OCI-LY7 (cell line): ENCODE results near the gene ADCY9. TPM values are rescaled to one million over a fixed set of nuclear protein-coding genes. Genes with fewer than 3 reads are reported as not detected.

Experiments
- BruUV-seq: library from RNA; stranded (reverse); fragments of 400-500 nt; replicated peaks from 2 replicates; lab custom pipeline; 2021; lab: Mats Ljungman, UMichigan
- CTCF ChIA-PET: fragments of 300-600 bp; sonication (Branson Sonifier 250); formaldehyde crosslinking; loops from one replicate; lab custom pipeline; 2022; ENCODE audit warnings: antibody characterized with exemption; ENCODE audit not compliant: unreplicated experiment; lab: Charles Lee
- POLR2A ChIA-PET: fragments of 300-600 bp; sonication (Branson Sonifier 250); formaldehyde crosslinking; loops from one replicate; lab custom pipeline; 2022; ENCODE audit warnings: antibody characterized with exemption; lab: Charles Lee
- DNase-seq: peaks from one replicate; pipeline ENCODE4 v3.0.0-alpha.2; 2015; ENCODE audit warnings: low spot score
- H2AFZ ChIP-seq: fragments of 200-600 bp; sonication (generic), shearing (Covaris generic); 2 replicates; pipeline ENCODE4 v1.6.1; 2014; ENCODE audit warnings: mild to moderate bottlenecking, antibody characterized with exemption, low read length, moderate library complexity
- H3K27ac ChIP-seq: fragments of 200-600 bp; sonication (generic); 2 replicates; pipeline ENCODE4 v1.5.1; 2014; ENCODE audit warnings: mixed run types, low read depth, mild to moderate bottlenecking, moderate library complexity, low read length, inconsistent platforms; ENCODE audit not compliant: poor library complexity, severe bottlenecking
- H3K36me3 ChIP-seq: fragments of 200-600 bp; sonication (generic); 2 replicates; pipeline ENCODE4 v1.6.1; 2014; ENCODE audit warnings: mild to moderate bottlenecking, antibody characterized with exemption, low read length, moderate library complexity, mixed read lengths; ENCODE audit not compliant: insufficient read depth
- H3K4me1 ChIP-seq: fragments of 200-600 bp; sonication (generic); 2 replicates; pipeline ENCODE4 v1.5.1; 2014; ENCODE audit warnings: mild to moderate bottlenecking, low read length; ENCODE audit not compliant: insufficient read depth, poor library complexity, severe bottlenecking
- H3K4me2 ChIP-seq: fragments of 200-600 bp; sonication (generic); 2 replicates; pipeline ENCODE4 v1.6.1; 2014; ENCODE audit warnings: mild to moderate bottlenecking, low read length
- H3K4me3 ChIP-seq: fragments of 200-600 bp; sonication (generic); 2 replicates; pipeline ENCODE4 v1.5.1; 2014; ENCODE audit warnings: mild to moderate bottlenecking, low read depth, low read length; ENCODE audit not compliant: poor library complexity, severe bottlenecking
- H3K79me2 ChIP-seq: fragments of 200-600 bp; sonication (generic); 2 replicates; pipeline ENCODE4 v1.6.1; 2016; ENCODE audit warnings: low read depth, mild to moderate bottlenecking, low read length, moderate library complexity, mixed read lengths; ENCODE audit not compliant: insufficient read depth
- H3K9me2 ChIP-seq: fragments of 200-600 bp; sonication (generic); 2 replicates; pipeline ENCODE4 v1.6.1; 2016; ENCODE audit warnings: mild to moderate bottlenecking, low read length, mixed read lengths; ENCODE audit not compliant: insufficient read depth
- H3K9me3 ChIP-seq: fragments of 200-600 bp; sonication (generic); 2 replicates; pipeline ENCODE4 v1.6.1; 2014; ENCODE audit warnings: mild to moderate bottlenecking, mixed run types, low read length, mixed read lengths
- H4K20me1 ChIP-seq: fragments of 200-600 bp; sonication (generic); 2 replicates; pipeline ENCODE4 v1.6.1; 2014; ENCODE audit warnings: mild to moderate bottlenecking, antibody characterized with exemption, low read length, moderate library complexity, mixed read lengths; ENCODE audit not compliant: insufficient read depth
- EZH2phosphoT487 ChIP-seq: fragments of 200-600 bp; sonication (generic); IDR thresholded peaks from 2 replicates; pipeline ENCODE4 v1.6.1; 2018; ENCODE audit warnings: low read depth, borderline replicate concordance, mild to moderate bottlenecking, mixed run types, antibody characterized with exemption, low read length, moderate library complexity, mixed read lengths
- intact Hi-C: fragments of 100-400 bp; cut with micrococcal nuclease; formaldehyde crosslinking; loops from one replicate; pipeline ENCODE4 v1.10.0; 2022; ENCODE audit not compliant: unreplicated experiment
- total RNA-seq, 2 experiments: library from RNA; depleted of rRNA in 1 of 2; stranded (reverse); fragments of >200 nt in 1 of 2; shearing (Covaris generic) in 1 of 2; gene quantifications; 2 replicates each; pipeline ENCODE4 v1.2.3, GENCODE V29; 2014 to 2022
- TF ChIP-seq, protein P1 (sequence below): fragments of 200-600 bp; sonication (generic); conservative IDR thresholded peaks from 2 replicates; pipeline ENCODE4 v1.5.1; 2014; ENCODE audit warnings: mild to moderate bottlenecking, antibody characterized with exemption, low read length, moderate library complexity, mixed read lengths

The ADCY9 gene
- total RNA-seq, 2 experiments from 2014 or later, result 0.22 to 0.34 TPM

DNA sequence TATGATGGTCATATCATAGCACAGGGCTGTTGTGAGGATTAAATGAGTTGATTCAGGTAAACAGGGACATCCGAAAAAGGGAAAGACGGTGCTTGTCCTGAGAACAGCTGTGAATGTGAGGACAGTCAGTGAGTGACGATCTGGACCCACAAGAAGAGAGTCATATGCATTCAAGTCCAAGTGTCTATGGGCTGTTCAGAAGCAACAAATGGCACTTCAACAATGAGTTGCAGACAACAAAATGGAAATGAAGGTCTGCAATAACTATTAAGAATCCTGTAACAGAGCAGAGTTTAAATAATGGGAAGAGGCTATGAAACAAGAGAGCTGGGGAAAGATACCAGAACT is 100.3 kb downstream of the ADCY9 start:
- H3K4me2 ChIP-seq, result no peak overlapping the region
- POLR2A ChIA-PET, result interaction anchor here (0.7 kb wide), 1 partner anchor 59 kb away, joined by 4 read pairs; no protein-coding TSS in a partner anchor
- H3K9me2 ChIP-seq, result no peaks in the 10 kb centered on the region
- TF ChIP-seq, protein P1, sequence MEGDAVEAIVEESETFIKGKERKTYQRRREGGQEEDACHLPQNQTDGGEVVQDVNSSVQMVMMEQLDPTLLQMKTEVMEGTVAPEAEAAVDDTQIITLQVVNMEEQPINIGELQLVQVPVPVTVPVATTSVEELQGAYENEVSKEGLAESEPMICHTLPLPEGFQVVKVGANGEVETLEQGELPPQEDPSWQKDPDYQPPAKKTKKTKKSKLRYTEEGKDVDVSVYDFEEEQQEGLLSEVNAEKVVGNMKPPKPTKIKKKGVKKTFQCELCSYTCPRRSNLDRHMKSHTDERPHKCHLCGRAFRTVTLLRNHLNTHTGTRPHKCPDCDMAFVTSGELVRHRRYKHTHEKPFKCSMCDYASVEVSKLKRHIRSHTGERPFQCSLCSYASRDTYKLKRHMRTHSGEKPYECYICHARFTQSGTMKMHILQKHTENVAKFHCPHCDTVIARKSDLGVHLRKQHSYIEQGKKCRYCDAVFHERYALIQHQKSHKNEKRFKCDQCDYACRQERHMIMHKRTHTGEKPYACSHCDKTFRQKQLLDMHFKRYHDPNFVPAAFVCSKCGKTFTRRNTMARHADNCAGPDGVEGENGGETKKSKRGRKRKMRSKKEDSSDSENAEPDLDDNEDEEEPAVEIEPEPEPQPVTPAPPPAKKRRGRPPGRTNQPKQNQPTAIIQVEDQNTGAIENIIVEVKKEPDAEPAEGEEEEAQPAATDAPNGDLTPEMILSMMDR, result no peak
- TF ChIP-seq EZH2phosphoT487, result no peak
- DNase-seq, result no peak
- no peaks in the 10 kb centered on the region for H3K79me2 ChIP-seq
- H3K9me3 ChIP-seq, result no peaks in the 10 kb centered on the region
- H2AFZ ChIP-seq, result no peak overlapping the region
- H3K27ac ChIP-seq, result no peak overlapping the region
- no peak overlapping the region for H3K4me3 ChIP-seq
- no TSS peak for BruUV-seq
- H3K36me3 ChIP-seq, result no peaks in the 10 kb centered on the region
- intact Hi-C loops, result no loop called here
- no peaks in the 10 kb centered on the region for H3K4me1 ChIP-seq
- H4K20me1 ChIP-seq, result no peaks in the 10 kb centered on the region
- CTCF ChIA-PET, result no interaction called here

DNA sequence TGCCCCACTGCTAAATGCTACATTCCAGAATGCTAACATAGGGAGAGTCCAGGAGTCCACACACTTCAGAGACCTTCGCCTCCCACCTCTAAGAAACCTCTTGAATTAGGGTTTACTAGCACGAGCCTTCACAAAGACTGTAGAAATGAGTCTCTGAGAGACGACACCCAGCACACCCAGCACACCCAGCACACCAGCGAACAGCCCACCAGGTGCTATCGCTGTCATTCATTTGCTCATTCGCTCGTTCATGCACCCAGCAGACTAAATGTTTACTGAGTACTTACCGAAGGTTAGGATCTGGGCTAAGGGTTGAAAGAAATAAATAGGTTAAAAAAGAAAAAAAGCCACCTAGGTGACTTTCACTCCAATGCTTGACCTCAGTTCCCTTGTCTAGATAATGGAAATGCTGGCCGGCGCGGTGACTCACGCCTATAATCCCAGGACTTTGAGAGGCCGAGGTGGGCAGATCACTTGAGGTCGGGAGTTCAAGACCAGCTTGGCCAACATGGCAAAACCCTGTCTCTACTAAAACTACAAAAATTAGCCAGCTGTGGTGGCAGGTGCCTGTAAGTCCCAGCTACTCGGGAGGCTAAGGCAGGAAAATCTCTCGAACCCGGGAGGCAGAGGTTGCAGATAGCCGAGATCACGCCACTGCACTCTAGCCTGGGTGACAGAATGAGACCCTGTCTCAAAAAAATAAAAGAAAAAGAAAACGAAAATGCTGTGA is 100.8 kb downstream of the ADCY9 start:
- Histone ChIP-seq H3K9me3 (no peaks in the 10 kb centered on the region), H3K9me2 (no peaks in the 10 kb centered on the region), H3K27ac (no peak overlapping the region), H3K4me2 (no peak overlapping the region), H3K79me2 (no peaks in the 10 kb centered on the region), H3K36me3 (no peaks in the 10 kb centered on the region), H3K4me1 (no peaks in the 10 kb centered on the region), H4K20me1 (no peaks in the 10 kb centered on the region), H2AFZ (no peak overlapping the region), H3K4me3 (no peak overlapping the region)
- no TSS peak for BruUV-seq
- no peak for DNase-seq
- ChIA-PET CTCF (no interaction called here), POLR2A (interaction anchor here (0.7 kb wide), 1 partner anchor 59 kb away, joined by 4 read pairs; no protein-coding TSS in a partner anchor)
- TF ChIP-seq EZH2phosphoT487, result no peak
- TF ChIP-seq, protein P1, result no peak
- intact Hi-C loops, result no loop called here
